ENCODE measurements around the gene CAPN11. TPM values are rescaled to one million over a fixed set of nuclear protein-coding genes. Genes with fewer than 3 reads are reported as not detected.

CAPN11 gene
- total and polyA plus RNA-seq, 2 donors (not counting 3 experiments of a cell fraction or from before 2014, with no cell fraction given), result 1.4 to 1.7 TPM

DNA sequence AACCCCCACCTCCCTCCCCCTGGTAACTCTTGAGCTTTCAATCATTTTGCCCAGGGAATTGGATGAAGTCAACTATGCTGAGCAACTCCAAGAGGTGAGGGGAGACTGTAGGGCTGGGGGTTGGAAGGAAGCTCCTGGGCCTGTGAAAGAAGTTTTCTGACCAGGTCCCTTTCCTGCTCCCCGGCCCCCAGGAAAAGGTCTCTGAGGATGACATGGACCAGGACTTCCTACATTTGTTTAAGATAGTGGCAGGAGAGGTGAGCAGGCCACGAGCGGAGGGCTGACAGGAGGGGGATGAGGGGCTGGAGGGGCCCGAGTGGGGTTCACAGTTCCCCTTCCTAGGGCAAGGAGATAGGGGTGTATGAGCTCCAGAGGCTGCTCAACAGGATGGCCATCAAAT, 21.8 kb downstream of the CAPN11 start:
- Histone ChIP-seq H3K9ac (replicated peaks; ENCODE audit: extremely low read depth, insufficient read depth, low read length) (no peak overlapping the region), H3K4me1 (ENCODE audit: control insufficient read depth, extremely low read depth, insufficient read depth, low read length) (peaks cover 43% of the 10 kb centered on the region), H3K4me2 (ENCODE audit: insufficient read depth, low read length) (no peak overlapping the region), H4K20me1 (replicated peaks; ENCODE audit: control insufficient read depth, extremely low read depth, insufficient read depth, low read length) (no peaks in the 10 kb centered on the region), H3K36me3 (ENCODE audit: control insufficient read depth in 2 of 2, extremely low read depth in 1 of 2, insufficient read depth in 2 of 2, low read length in 2 of 2) (no peaks in the 10 kb centered on the region), H3K9me1 (replicated peaks; ENCODE audit: control insufficient read depth, extremely low read depth, insufficient read depth, low read length) (no peaks in the 10 kb centered on the region), H3K27ac (ENCODE audit: insufficient read depth, low read depth, low read length) (no peak overlapping the region), H3K4me3 (replicated peaks in 1 of 3; ENCODE audit: insufficient read depth in 1 of 3, low read depth in 1 of 3, low read length in 3 of 3) (no peak overlapping the region), H3K27me3 (ENCODE audit: control insufficient read depth in 2 of 2, insufficient read depth in 2 of 2, low read length in 2 of 2) (no peaks in the 10 kb centered on the region), H2AFZ (ENCODE audit: low read depth, low read length) (no peak overlapping the region), H3K9me3 (replicated peaks; ENCODE audit: control insufficient read depth, insufficient read depth, low read length) (no peaks in the 10 kb centered on the region), H3K79me2 (ENCODE audit: control insufficient read depth, insufficient read depth, low read length) (no peaks in the 10 kb centered on the region)
- TF ChIP-seq FOS (IDR thresholded peaks at IDR 0.05; ENCODE audit: borderline replicate concordance, insufficient read depth, low read length) (no peak), POLR2A (IDR thresholded peaks at IDR 0.05; ENCODE audit: low read depth, low read length) (no peak), POLR2AphosphoS5 (IDR thresholded peaks at IDR 0.05; ENCODE audit: insufficient read depth, low read depth, low read length) (no peak), JUN (IDR thresholded peaks at IDR 0.05; ENCODE audit: borderline replicate concordance, insufficient read depth, insufficient read length, low read depth) (no peak), MYC (IDR thresholded peaks at IDR 0.05; ENCODE audit: low read depth, low read length) (no peak), GATA2 (IDR thresholded peaks at IDR 0.05; ENCODE audit: insufficient read depth, insufficient read length, low read depth, low read length) (no peak), EZH2 (IDR thresholded peaks at IDR 0.05; ENCODE audit: borderline replicate concordance, low read depth, low read length, severe bottlenecking) (no peak)
- TF ChIP-seq, protein P1, sequence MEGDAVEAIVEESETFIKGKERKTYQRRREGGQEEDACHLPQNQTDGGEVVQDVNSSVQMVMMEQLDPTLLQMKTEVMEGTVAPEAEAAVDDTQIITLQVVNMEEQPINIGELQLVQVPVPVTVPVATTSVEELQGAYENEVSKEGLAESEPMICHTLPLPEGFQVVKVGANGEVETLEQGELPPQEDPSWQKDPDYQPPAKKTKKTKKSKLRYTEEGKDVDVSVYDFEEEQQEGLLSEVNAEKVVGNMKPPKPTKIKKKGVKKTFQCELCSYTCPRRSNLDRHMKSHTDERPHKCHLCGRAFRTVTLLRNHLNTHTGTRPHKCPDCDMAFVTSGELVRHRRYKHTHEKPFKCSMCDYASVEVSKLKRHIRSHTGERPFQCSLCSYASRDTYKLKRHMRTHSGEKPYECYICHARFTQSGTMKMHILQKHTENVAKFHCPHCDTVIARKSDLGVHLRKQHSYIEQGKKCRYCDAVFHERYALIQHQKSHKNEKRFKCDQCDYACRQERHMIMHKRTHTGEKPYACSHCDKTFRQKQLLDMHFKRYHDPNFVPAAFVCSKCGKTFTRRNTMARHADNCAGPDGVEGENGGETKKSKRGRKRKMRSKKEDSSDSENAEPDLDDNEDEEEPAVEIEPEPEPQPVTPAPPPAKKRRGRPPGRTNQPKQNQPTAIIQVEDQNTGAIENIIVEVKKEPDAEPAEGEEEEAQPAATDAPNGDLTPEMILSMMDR (IDR thresholded peaks at IDR 0.05; ENCODE audit: extremely low read depth in 1 of 2, insufficient read depth in 1 of 2, low read depth in 1 of 2, low read length in 2 of 2), result no peak
- TF ChIP-seq, protein P2, sequence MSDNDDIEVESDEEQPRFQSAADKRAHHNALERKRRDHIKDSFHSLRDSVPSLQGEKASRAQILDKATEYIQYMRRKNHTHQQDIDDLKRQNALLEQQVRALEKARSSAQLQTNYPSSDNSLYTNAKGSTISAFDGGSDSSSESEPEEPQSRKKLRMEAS (IDR thresholded peaks at IDR 0.05; ENCODE audit: insufficient read depth, insufficient read length), result no peak
- ChIA-PET POLR2A (interaction anchor here (1.0 kb wide), 1 partner anchor 68 kb away, joined by 3 read pairs; no protein-coding TSS in a partner anchor), CTCF (interaction anchor here (0.7 to 0.9 kb wide), 3 partner anchors 10 to 43 kb away, joined by 3 to 4 read pairs (median 3); partner anchors contain the start of gene SLC29A1)
- BruUV-seq (replicated peaks), result no TSS peak
- no peak for DNase-seq (ENCODE audit: low read depth, low spot score)
- no peak for FAIRE-seq
- dilution Hi-C loops (cut with MboI; ENCODE audit: extremely low pct_ligation_motif_present, low sequenced_read_pairs) (no loop called here), intact Hi-C loops (cut with micrococcal nuclease) (no loop called here)

All from endothelial cell of umbilical vein (primary cell).